HG03066 (cell line): ENCODE results near the gene MPPED1.

Experiments used
- ATAC-seq: cut with Tn5 transposase; IDR thresholded peaks from one replicate; pipeline ENCODE4 v1.9.1; 2021; ENCODE audit warnings: low read depth; ENCODE audit not compliant: unreplicated experiment

MPPED1 gene

DNA sequence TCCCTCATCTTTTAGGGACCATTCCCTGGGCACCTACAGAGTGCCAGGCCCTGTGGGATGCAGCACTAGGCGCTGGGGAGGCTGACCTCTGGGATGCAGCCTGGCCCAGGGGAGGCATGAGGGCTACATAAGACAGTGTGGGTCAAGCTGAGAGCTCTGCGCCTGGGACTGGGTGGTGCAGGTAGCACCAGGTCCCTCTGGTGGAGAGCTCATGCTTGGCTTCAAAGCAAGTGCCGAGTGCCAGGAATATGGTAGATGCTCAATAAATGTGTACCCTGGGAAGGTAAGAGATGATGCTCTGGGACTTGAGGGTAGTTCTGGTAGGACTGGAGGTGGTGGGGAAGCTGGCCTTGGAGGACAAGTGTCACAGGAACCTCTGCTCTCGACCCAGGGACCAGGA is 2.0 kb upstream of the MPPED1 start:
- no peak for ATAC-seq

DNA sequence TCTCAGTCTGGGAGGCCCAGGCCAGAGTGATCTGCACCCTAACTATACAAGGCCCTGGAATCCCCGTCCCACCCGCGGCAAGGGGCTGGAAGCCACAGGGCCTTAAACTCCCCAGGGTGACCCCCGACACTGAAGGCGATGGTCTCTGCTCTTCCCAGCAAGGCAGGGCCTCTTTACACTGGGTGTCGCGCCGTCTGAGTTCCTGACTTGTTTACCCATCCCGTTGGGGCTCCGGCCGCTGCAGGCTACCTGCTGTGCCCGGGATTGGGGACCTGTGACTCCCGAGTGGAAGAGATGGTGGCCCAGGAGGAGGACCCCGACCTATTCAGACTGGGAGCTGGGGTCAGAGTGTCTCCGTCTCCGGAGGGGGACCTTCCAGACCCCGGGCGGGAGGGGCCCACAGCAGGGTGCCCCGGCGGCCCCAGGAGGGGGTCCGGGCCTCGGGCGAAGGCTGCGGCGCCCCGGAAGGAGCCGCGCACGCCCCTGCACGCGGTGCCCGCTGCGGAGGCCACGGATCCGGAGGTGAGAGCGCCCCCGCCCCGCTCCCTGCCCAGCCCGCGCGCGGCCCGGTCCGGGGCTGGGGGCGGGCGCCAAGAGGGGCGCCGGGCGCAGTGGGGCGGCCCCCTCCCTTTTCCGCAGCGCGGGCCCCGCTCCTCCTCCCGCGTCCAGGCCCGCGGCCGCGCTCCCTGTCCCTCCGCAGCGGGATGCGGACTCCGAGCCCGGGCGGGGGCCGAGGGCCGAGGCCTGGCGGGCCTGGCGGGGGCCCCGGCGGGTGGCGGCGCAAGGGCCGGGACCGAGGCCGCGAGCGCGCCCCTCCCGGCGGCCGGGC is 560 bp upstream of the MPPED1 start:
- ATAC-seq: no peak

DNA sequence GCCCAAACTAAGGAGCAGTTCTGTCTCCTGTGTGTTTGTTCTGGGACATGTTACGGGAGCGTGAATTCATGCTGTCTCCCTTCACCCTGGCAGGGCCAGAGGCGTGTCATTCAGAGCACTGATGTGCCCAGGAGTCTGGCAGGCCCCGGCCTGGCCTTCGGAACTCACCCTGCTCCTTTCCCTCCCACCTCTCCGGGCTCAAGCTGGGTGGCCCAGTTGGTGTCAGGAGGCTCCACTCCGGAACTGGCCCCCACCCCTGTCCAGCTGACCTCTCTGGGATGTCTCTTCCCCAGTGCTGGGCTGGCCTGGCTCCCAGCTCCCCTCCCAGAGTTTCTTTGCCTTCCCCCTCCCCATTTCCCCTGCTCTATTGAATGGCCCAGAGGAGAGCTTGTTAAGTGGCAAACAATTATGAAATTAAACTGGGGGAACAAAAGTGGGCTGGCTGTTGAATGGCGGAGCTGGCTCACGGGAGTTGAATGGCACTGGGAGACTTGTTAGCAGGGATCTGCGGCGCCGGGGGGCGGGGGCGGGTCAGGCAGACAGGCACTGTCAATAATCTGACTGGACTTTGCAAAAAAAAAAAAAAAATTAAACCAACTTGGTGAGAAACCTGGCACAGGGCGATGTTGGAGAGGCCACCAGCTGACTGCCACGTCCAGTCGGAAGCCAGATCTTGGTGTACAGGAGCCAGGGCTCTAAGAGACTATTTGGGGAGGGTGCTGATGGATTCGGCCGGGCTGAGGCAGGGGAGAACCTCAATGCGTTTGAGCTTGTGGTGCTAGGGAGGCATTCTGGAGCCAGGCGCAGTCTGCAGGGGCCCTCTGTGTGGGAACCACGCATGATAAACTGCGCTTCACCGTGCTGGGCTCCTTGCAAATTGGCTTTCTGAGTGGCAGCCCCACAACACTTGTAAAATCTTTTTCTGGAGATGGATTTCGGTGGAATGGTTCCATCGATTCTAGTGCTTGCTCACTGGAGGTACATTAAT is 1.3 kb downstream of the MPPED1 start:
- ATAC-seq: no peak

DNA sequence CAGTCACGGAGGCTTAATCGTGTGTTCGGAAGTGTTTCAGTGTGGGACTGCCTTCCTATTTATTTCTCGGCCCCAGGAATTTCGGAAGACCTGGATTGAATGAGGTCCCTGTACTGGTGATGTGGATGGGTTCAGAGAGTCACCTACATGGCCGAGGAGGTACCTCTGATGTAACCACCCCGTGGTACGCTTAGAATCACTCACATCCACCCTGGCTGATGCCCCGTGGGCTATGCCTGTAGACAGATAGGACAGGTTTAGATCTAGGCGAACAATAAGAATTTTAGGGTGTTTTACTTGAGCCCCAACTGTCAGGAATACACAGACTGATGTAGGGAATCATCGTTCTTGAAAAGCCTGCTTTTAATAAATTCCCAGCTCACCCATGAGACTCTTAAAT is 2.0 kb downstream of the MPPED1 start:
- no peak for ATAC-seq

DNA sequence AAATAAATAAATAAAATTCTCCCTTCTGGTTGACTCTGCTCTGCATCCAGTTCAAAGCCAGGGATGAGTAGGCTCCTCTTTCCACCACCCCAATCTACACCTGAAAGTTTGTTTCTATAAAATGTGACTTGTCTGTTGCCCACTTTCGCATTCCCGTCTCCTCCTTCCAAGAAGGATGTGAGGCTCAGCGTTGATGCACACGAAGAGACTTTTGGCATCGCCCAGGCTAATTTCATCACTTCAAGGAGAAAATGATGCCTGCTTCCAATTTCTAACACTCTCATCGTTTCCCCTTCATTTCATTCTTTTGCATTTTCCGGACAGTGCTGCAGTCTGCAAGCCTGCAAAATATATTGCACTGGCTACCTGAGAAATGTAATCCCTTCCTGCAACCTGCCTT is 3.9 kb downstream of the MPPED1 start:
- ATAC-seq: no peak

DNA sequence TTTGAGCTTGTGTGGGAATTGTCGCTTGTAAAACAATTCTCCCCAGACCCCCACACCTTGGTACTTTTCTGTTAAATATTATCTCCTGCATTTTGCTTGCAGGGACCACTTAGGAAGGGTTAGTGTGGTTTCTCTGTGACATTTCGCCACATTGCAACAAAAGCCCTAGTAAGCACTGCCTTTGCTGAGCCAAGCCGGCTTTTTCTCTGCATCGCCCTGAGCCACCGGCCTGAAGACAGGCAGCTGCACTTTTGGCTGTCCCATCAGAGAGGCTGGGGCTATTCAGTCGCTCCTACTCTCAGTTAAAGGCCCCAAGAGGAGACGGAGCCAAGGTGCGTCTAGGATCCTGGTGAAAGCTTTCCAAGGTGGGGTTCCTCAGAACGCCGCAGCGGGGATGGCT is 5.7 kb downstream of the MPPED1 start:
- ATAC-seq: no peak

DNA sequence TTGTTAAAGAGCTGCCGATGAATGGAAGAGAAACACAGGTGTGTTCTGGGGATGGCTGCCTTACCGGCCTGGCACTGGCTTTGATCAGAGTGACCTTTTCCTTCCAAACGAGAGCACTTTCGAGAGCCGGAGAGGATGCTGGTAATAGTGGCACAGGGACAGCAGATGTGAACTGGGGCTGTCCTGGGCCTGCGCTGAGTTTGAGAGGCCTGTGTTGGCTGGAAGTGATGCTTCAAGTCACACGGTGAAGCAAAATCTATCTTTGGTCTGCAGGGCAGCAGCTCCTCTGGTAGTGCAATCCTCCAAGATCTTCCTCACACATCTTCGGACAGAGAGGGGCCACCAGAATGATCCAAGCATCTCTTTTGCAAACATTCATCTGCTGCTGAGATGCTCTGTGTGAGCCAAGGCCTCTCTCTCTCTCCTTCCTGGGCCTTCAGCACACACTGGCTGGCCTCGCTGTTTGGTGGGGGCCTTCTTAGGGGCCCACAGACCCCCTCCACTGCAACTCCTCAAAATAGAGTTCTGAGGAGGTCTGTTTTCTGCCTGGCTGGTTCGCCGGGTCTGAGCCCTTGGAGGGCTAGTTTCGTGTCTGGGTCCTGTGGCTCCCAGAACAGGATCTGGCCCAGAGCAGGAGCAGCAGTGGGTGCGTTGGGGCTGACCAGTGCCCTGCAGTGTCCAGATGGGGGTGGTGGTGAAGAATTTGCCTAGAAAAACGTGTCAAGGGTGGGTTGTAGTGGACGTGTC is 6.4 kb downstream of the MPPED1 start:
- no peak for ATAC-seq

DNA sequence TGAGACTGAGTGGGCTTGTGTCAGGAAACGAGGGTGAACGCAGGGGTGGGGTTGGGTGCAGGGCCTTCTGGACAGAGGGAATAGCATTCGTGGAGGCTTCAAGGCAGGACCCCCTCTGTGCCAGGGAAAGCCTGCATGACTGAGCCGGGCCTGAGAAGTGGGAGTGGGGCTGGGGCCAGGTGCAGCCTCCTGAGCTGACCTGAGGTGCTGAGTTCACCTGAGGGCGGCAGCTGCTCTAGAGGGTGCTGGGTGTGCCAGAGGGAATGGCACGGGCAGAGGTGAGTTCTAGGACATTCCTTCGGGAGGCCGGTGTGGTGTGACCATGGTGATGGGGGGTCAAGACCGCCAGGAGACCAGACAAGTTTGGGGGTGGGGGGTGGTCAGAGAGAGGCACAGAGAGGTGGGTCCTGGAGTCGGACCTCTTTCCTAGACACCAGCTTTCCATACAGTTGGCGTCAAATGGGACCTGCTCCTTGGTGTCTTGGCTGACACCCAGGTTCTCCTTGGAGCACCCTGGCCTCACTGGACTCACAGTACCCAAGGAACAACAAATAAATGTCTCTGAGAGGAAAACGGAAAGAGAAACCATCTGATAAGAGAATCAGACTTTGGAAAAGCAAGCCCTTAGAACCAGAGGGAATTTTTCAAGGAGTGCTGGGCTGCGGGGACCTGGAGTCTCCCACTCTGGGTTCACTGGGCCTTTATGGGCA is 7.7 kb downstream of the MPPED1 start:
- no peak for ATAC-seq

DNA sequence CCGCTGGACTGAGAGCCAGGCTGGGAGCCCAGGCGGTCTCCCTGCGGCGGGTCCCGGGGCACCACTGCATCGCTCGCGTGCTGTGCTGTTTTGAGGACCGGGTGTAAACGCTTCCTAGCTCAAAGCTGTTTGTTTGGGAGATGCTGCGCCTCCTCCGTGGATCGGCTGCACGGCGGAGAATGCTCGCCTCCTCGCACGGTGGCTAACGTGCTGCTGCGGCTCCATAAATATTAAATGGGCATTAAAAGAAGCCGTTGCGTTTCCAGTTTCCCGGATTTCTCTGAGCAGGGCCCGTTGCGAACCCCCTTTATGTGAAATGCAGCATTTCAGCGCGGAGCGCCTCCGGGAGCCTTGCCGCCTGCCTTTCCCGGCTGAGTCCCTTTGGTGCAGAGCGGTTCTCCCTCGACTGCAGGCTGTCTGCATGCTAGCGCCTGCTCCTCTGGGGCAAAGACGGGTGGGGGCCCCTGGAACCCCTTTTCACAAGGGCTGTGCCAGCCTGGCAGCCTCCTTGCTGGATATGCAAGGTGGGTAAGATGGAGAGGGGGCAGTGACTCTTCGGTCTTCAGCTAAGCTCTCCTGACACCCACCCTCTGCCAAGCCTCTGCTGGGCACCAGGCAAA is 9.3 kb downstream of the MPPED1 start:
- ATAC-seq: no peak

DNA sequence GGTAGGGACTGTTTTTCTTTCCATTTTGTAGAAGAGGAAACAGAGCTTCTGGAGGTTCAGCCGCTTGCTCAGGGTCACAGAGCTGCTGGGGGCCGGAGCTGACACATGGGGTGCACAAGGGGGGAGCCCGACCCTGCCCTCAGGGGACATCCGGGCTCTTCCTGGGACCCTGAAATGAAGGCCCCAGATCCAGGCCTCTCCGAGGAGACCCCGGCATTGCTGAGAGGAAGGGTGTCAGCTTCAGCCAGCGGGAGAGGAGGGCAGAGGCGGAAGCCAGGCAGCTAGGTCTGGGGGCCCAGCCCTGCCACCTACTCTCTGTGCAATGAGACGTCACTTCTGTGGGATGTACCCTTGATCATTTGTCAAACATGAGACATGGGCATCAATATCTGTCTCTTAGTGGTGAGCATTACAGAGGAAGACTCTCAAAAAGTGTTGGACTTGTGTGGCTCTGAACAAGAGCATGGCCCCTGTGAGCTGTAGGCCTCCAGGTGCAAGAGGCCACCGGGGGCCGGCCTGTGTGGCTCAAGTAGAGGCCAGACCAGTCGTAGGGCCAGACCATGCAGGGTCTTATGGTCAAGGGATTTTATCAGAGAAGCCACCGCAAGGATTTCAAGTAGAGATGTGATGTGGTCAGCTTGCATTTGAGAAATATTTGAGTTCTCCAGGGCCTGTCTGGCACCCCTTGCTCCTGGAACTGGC is 10.3 kb downstream of the MPPED1 start:
- no peak for ATAC-seq

DNA sequence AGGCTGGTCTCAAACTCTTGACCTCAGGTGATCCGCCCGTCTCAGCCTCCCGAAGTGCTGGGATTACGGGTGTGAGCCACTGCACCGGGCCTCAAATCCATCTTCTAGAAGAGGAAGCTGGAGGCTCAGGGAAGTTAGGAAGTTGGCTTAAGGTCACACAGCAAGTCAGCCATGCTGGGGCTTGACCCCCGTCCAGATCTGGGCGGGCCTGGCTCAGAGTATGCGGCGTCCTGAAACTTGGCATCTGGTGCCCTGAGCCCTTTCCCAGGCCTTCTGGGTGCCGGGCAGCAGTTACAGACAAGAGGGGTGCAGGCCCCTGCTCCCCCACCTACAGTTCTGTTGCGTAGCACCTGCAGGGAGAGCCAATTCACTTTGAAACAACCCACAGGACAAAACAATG is 11.2 kb downstream of the MPPED1 start:
- ATAC-seq: no peak

DNA sequence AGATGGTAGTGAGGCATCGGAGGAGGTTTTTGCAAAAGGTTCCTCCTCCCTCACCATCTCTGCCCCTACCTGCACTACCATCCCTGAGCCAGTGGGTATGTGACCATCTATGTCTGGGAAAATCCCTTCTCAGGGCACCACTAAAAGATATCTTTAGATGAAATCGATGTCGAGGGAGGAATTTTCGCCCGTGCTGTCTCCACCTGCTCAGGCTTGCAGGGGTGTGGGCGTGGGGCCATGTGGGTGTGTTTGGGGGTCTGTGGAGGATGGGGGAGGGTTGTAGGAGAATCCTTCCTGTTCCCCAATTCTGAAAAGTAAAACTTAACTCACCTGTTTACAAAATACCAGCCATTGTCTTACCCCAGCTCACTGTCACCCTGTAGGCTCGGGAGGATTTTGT is 12.4 kb downstream of the MPPED1 start:
- no peak for ATAC-seq

DNA sequence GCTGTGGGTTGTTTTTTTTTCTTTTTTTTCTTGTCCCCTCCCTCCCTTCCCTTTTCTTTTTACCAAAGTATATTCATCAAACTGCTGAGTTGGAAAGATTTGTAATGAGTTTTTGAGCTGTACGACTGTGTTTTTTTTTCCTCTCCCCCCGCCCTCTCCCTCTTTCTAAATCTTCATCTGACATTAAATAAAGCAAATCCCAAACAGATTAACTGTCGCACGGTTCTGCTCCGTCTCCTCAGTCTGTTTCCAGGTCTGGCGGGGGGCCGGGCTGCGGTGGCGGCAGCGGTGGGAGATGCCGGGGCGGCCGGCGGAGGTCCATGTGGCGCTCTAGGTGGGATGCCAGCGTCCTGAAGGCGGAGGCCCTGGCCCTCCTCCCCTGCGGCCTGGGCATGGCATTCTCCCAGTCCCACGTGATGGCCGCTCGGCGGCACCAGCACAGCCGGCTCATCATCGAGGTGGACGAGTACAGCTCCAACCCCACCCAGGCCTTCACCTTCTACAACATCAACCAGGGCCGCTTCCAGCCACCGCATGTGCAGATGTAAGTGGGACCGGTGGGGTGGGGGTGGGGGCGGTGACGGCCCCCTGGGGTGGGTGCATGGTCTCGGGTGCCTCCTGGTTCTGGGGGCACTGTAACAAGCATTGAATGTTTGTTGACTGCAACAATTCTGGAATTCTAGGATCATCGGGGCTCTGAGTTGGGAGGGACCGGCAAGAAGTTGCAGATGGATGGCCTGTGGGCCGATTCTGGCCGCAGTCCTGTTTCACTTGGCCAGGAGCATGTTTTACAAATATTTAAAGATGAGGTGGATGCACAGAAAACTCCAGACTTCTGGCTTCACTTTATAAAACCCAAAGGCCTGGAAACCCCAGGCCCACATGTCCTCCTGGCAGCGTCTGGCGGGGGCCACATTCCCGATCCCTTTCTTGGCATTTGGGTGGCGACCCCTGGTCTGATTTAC is 13.1 kb downstream of the MPPED1 start:
- no peak for ATAC-seq

DNA sequence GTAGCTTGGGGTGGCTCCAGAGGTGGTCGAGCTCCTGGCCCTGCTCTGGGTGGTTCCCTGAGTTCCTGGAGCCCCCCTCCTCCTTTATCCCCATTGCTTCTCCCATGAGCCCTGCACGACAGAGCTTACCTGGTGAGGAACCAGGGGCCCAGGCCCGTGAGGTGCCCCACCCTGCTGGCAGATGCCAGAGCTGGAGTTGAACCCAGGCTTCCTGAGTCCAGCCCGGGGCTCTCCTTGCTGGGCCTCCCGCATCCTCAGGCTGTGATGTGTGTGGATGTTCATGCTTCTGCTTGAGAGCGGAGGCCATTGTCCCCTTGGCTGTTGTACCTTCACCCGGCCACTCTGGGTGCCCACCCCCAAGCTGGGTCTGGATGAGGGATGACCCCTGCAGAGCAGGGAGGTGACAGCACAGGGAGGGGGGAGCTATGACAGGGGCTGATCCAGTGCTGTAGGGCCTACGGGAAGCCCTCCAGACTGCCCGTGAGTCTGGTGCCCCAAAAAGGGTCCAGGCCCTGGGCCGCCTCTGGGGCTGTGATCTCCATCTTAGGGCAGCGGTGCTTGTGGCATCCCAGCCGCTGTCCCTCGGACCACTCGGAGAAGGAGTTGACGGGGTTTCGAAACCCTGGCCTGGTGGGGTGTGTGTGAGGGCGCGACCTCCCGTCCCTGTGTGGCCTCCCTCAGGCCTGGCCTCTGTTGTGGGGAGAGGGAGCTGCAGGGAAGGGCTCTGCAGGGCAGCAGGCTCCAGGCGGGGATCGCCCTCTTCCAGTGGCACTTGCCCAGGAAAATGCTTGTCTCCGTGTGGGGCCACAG is 14.4 kb downstream of the MPPED1 start:
- ATAC-seq: no peak

DNA sequence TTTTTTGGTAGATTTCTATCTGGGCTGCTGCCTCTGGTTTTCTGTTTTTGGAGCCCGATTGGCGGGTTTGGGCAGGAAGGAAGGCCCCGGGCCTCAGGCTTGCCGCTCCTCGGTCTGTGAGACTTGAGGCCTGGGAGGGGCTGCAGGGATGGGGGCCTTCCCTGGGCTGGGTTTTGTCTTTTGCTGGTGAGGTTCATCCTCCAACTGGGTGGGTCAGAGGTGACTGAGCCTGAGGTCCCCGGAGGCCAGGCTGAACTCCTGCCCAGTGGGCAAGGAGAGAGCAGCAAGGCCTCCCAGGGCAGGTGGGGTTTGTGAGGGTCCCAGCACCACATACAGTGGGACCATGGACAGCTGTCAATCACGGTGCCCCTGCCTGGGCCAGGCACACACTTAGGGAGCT is 15.0 kb downstream of the MPPED1 start:
- no peak for ATAC-seq

DNA sequence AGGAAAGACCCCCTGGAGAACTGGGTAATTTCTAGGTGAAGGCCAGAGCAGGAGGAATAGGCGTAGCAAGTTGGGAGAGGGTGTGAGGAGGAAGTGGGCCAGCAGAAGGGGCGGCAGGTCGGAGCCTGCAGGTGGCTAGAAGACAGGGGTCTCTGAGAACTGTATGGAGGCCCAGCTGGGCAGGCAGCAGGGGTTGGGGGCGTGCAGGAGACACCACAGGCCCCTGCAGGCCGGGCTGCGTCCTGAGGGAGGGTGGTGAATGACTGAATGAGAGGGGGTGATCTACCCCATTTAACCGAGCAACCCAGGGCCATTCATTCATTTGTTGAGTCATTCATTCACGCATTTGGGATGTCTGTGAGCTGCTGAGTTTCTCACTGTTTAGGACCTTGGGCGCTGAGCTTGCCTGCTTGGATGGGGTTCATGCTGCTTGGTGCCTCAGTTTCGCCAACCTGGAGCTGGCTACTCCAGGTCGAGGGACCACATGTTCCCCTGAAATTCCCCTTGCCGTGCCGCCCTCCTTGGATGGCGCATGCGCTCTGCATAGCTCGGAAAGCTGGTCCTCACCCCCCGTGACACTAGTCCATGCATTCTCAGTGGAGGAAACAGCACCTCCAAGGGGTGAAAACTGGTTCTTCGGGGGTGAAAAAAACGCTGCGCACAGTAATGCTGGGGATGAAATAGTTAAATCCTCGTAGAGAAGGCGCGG is 15.6 kb downstream of the MPPED1 start:
- no peak for ATAC-seq

DNA sequence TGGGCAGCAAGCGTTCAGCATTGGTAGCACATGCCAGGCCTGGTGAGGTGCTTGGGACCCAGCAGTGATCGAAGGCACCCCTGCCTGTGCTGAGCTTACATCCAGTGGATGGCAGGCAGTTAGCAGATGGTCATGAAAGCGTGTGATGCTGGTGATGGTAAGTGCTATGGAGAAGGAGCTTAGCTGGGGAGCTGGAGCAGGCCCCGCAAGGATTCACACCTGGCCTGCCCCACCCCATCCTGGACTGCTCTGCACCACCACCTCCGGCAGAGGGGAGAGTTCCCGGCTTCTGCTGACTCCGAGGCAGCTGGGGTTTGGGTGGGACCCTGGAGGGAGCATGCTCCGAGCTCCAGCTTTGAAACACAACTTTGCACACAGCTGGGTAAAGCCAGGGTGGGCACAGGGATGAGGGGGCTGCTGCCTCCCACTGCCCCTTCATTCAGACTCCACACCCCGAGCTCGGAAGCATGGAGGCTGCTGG is 16.2 kb downstream of the MPPED1 start:
- ATAC-seq: no peak
